H1 (cell line): Measurements from ENCODE around the gene MS4A8. TPM values are rescaled to one million over a fixed set of nuclear protein-coding genes. Genes with fewer than 3 reads are reported as not detected.
"Not testable (repeated sequence)": the region's sequence is repeated elsewhere in the genome, so short reads cannot be mapped to it uniquely, and the experiment has no call there.

ENCODE experiments used
- CTCF ChIA-PET: fragments of 300-600 bp; sonication (Branson Sonifier 250); formaldehyde crosslinking; loops from one replicate; lab custom pipeline; 2021; ENCODE audit not compliant: partially characterized antibody; lab: Charles Lee
- POLR2A ChIA-PET: fragments of 300-600 bp; sonication (Branson Sonifier 250); formaldehyde crosslinking; loops from one replicate; lab custom pipeline; 2021; ENCODE audit warnings: inconsistent platforms; ENCODE audit not compliant: partially characterized antibody; lab: Charles Lee
- DNase-seq, 2 experiments: peaks; one replicate each; pipeline versions ENCODE4 v3.0.0 to v3.0.0-alpha.2; 2010 to 2022; ENCODE audit warnings: low spot score in 2 of 2, low read depth in 1 of 2, mixed read lengths in 1 of 2
- FAIRE-seq: peaks from 2 replicates; lab custom pipeline; 2011; peaks lifted over from hg19 to GRCh38; lab: Jason Lieb, UNC
- H2AFZ ChIP-seq: 2 replicates; pipeline ENCODE4 v1.8.1; 2012; ENCODE audit warnings: low read length, inconsistent platforms
- H2AK5ac ChIP-seq: 2 replicates; pipeline ENCODE4 v1.6.1; 2013; ENCODE audit warnings: low read depth, low read length
- H2BK120ac ChIP-seq: replicated peaks from 2 replicates; pipeline ENCODE3; 2013; ENCODE audit warnings: low read depth, low read length, inconsistent platforms
- H2BK12ac ChIP-seq: 2 replicates; pipeline ENCODE4 v1.6.1; 2013; ENCODE audit warnings: low read depth, low read length
- H2BK15ac ChIP-seq: 2 replicates; pipeline ENCODE4 v1.6.1; 2013; ENCODE audit warnings: low read length
- H2BK20ac ChIP-seq: 2 replicates; pipeline ENCODE4 v1.6.1; 2013; ENCODE audit warnings: low read length
- H2BK5ac ChIP-seq: 2 replicates; pipeline ENCODE4 v1.6.1; 2013; ENCODE audit warnings: low read depth, low read length
- H3K14ac ChIP-seq: 2 replicates; pipeline ENCODE4 v1.6.1; 2013; ENCODE audit warnings: inconsistent platforms; ENCODE audit not compliant: insufficient read length
- H3K18ac ChIP-seq: 2 replicates; pipeline ENCODE4 v1.6.1; 2013; ENCODE audit warnings: low read length; ENCODE audit errors: extremely low read depth
- H3K23ac ChIP-seq: 2 replicates; pipeline ENCODE4 v1.6.1; 2013; ENCODE audit warnings: inconsistent platforms; ENCODE audit not compliant: insufficient read length
- H3K23me2 ChIP-seq: 2 replicates; pipeline ENCODE4 v1.6.1; 2013; ENCODE audit warnings: low read depth, low read length
- H3K27ac ChIP-seq: 2 replicates; pipeline ENCODE4 v1.6.1; 2011; ENCODE audit warnings: low read depth, low read length, inconsistent platforms
- H3K27me3 ChIP-seq, 4 experiments: replicated peaks in 1 of 4; 1 replicate in 1 of 4; 2 replicates in 3 of 4; pipeline versions ENCODE4 v1.6.1 to v1.8.1; 2011 to 2013; ENCODE audit warnings: low read length in 3 of 4, mild to moderate bottlenecking in 3 of 4, inconsistent platforms in 2 of 4, mixed read lengths in 2 of 4, moderate library complexity in 1 of 4; ENCODE audit not compliant: control insufficient read depth in 3 of 4, insufficient read depth in 3 of 4; ENCODE audit errors: extremely low read depth in 1 of 4
- H3K36me3 ChIP-seq, 4 experiments: 2 replicates each; pipeline versions ENCODE4 v1.6.1 to v1.8.1; 2011 to 2013; ENCODE audit warnings: mild to moderate bottlenecking in 4 of 4, low read length in 3 of 4, moderate library complexity in 2 of 4, control low read depth in 1 of 4, inconsistent platforms in 1 of 4; ENCODE audit not compliant: insufficient read depth in 4 of 4, control insufficient read depth in 2 of 4
- H3K4ac ChIP-seq: replicated peaks from 2 replicates; pipeline ENCODE3; 2013; ENCODE audit warnings: low read length, low read depth, mixed read lengths, inconsistent platforms; ENCODE audit not compliant: insufficient read length
- H3K4me1 ChIP-seq, 4 experiments: replicated peaks in 1 of 4; 1 replicate in 1 of 4; 2 replicates in 3 of 4; pipeline versions ENCODE4 v1.6.1 to v1.8.1; 2011 to 2013; ENCODE audit warnings: low read length in 3 of 4, inconsistent platforms in 2 of 4, mixed read lengths in 1 of 4; ENCODE audit not compliant: insufficient read depth in 4 of 4, control insufficient read depth in 3 of 4
- H3K4me2 ChIP-seq, 2 experiments: 2 replicates each; pipeline versions ENCODE4 v1.6.1 to v1.8.1; 2011 to 2013; ENCODE audit warnings: low read depth in 2 of 2, low read length in 2 of 2, control low read depth in 1 of 2, inconsistent platforms in 1 of 2, mild to moderate bottlenecking in 1 of 2; ENCODE audit not compliant: insufficient read depth in 1 of 2
- H3K4me3 ChIP-seq, 4 experiments: fragments of 200-600, 300-600 bp in 1 of 4; sonication (generic), shearing (Covaris generic), sonication (Bioruptor Twin) in 1 of 4; 2 replicates each; pipeline versions ENCODE4 v1.5.1 to v1.8.1; 2011 to 2016; ENCODE audit warnings: low read length in 4 of 4, low read depth in 3 of 4, control low read depth in 2 of 4, inconsistent platforms in 2 of 4, mild to moderate bottlenecking in 2 of 4, mixed read lengths in 1 of 4, moderate library complexity in 1 of 4; ENCODE audit not compliant: insufficient read depth in 2 of 4; ENCODE audit errors: extremely low read depth in 1 of 4
- H3K56ac ChIP-seq: replicated peaks from 2 replicates; pipeline ENCODE3; 2013; ENCODE audit warnings: low read depth, mild to moderate bottlenecking, mixed read lengths, low read length, inconsistent platforms; ENCODE audit not compliant: insufficient read length
- H3K79me1 ChIP-seq: 2 replicates; pipeline ENCODE4 v1.6.1; 2013; ENCODE audit warnings: low read depth, low read length, control low read depth
- H3K79me2 ChIP-seq, 2 experiments: 2 replicates each; pipeline versions ENCODE4 v1.6.1 to v1.8.1; 2012 to 2013; ENCODE audit warnings: low read length in 2 of 2, mild to moderate bottlenecking in 2 of 2, inconsistent platforms in 1 of 2; ENCODE audit not compliant: insufficient read depth in 2 of 2, control insufficient read depth in 1 of 2
- H3K9ac ChIP-seq, 4 experiments: replicated peaks in 1 of 4; 1 replicate in 1 of 4; 2 replicates in 3 of 4; pipeline versions ENCODE4 v1.6.1 to v1.8.1; 2011 to 2013; ENCODE audit warnings: low read depth in 3 of 4, low read length in 3 of 4, control low read depth in 2 of 4, mild to moderate bottlenecking in 2 of 4, moderate library complexity in 2 of 4, inconsistent platforms in 1 of 4; ENCODE audit errors: extremely low read depth in 1 of 4
- H3K9me3 ChIP-seq, 2 experiments: 2 replicates each; pipeline versions ENCODE4 v1.6.1 to v1.8.1; 2012 to 2013; ENCODE audit warnings: mild to moderate bottlenecking in 2 of 2, moderate library complexity in 2 of 2, control low read depth in 1 of 2, inconsistent platforms in 1 of 2, low read depth in 1 of 2, low read length in 1 of 2, mixed read lengths in 1 of 2; ENCODE audit not compliant: insufficient read depth in 2 of 2
- H4K20me1 ChIP-seq, 2 experiments: replicated peaks in 1 of 2; 2 replicates each; pipeline versions ENCODE3 to v1.8.1; 2011 to 2013; ENCODE audit warnings: inconsistent platforms in 2 of 2, low read length in 2 of 2, mild to moderate bottlenecking in 1 of 2; ENCODE audit not compliant: insufficient read depth in 2 of 2, control insufficient read depth in 1 of 2
- H4K5ac ChIP-seq: 2 replicates; pipeline ENCODE4 v1.6.1; 2013; ENCODE audit warnings: low read length, low read depth, mixed read lengths, inconsistent platforms; ENCODE audit not compliant: insufficient read length
- H4K8ac ChIP-seq: 2 replicates; pipeline ENCODE4 v1.8.0; 2013; ENCODE audit warnings: mild to moderate bottlenecking, moderate library complexity, low read length, inconsistent platforms; ENCODE audit not compliant: insufficient read depth; ENCODE audit errors: extremely low read depth
- H4K91ac ChIP-seq: replicated peaks from 2 replicates; pipeline ENCODE3; 2013; ENCODE audit warnings: low read length, mixed read lengths, inconsistent platforms; ENCODE audit not compliant: insufficient read length
- WGBS, 2 experiments: shearing (Covaris generic) in 1 of 2; methylation state at CpG; one replicate each; pipeline versions ENCODE4 v1.1.6 to v1.1.7; 2013 to 2015; ENCODE audit warnings: low lambda C conversion rate in 2 of 2, mixed read lengths in 2 of 2, inconsistent platforms in 1 of 2, low coverage in 1 of 2, missing lambda C conversion rate in 1 of 2; ENCODE audit not compliant: insufficient replicate concordance in 2 of 2, insufficient coverage in 1 of 2, insufficient read length in 1 of 2; ENCODE audit errors: extremely low coverage in 1 of 2, missing lambda C conversion rate in 1 of 2; 5-methylcytosine and 5-hydroxymethylcytosine counted together
- polyA plus RNA-seq, 7 experiments: library from polyadenylated mRNA; depleted of rRNA in 3 of 7; stranded (reverse) in 5 of 7; unstranded in 2 of 7; fragments of >200 nt in 5 of 7; fragments of 200-250 nt in 2 of 7; gene quantifications; 1 replicate in 5 of 7; 2 replicates in 1 of 7; 4 replicates in 1 of 7; pipeline versions ENCODE4 v1.2.1 to v1.2.3, GENCODE V29; 2011 to 2013; ENCODE audit warnings: missing spikeins in 2 of 7, mixed read lengths in 2 of 7
- total RNA-seq: library from RNA; stranded (reverse); fragmentation: NEBNext Ultra II Directional; extraction: Animal tissue kit (Norgen Biotek cat#: 25700); gene quantifications from 2 replicates; pipeline ENCODE4 v1.2.1, GENCODE V29; 2021

The MS4A8 gene
- total and polyA plus RNA-seq, 2 of the 8 experiments (the other 6 are each of a cell fraction or from before 2014, with no cell fraction given): not detected

- POLR2A ChIA-PET, H3K79me2 ChIP-seq: not testable (repeated sequence)
These were observed 14.9 kb upstream of the MS4A8 start for GRCh38 chr11:60684541-60684848.

More at GRCh38 chr11:60684541-60684848, 14.9 kb upstream of the MS4A8 start:
- not testable (repeated sequence) for H3K4me1 ChIP-seq, H3K9me3 ChIP-seq, FAIRE-seq, H3K36me3 ChIP-seq, H3K23ac ChIP-seq, H4K91ac ChIP-seq, H3K27me3 ChIP-seq, H4K8ac ChIP-seq, H3K4ac ChIP-seq, DNase-seq, H2BK20ac ChIP-seq, H2BK120ac ChIP-seq, H3K23me2 ChIP-seq, H2BK12ac ChIP-seq, H4K5ac ChIP-seq, H3K9ac ChIP-seq, H3K79me1 ChIP-seq, H2AFZ ChIP-seq, H4K20me1 ChIP-seq, H2BK5ac ChIP-seq, H2AK5ac ChIP-seq, H2BK15ac ChIP-seq, H3K14ac ChIP-seq, H3K4me2 ChIP-seq, H3K56ac ChIP-seq, H3K18ac ChIP-seq, H3K27ac ChIP-seq, H3K4me3 ChIP-seq
- 75% methylated on average over 2 of the region's 2 CpGs; no CpG with 5 or more reads in 1 of the 2 experiments for WGBS, 2 experiments
- CTCF ChIA-PET: interaction anchor here (2.0 kb wide), 1 partner anchor 17 kb away, joined by 6 read pairs; no protein-coding TSS in a partner anchor
